ENCODE data around the gene DENND1B.

DNA sequence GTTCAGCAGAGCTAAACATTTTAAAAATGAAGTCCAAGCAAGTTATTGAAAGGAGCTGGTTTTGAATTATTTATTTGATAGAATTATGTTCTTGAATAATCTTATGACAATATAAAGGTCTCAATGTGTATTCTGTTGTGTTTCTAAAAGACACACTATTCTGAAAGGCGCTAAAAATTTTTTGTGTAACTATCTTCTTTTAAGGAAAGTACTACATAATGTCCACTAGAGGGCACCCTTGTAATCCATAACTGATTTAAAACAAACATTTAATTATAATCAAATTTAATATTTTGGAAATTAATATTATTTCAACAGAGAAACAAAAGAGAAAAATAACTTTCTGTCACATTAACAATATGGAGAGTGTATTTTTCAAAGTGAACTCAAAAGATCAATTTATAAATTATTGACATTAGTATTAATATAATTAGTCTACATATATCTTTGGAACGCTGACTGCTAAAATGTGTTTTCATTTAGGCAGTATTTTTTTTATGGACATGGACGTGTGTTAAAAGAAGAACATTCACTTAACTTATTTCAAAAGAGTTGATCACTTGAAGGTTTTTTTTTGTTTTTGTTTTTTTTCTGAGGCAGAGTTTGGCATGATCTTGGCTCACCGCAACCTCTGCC lies 248.4 kb downstream of the DENND1B start:
- TF ChIP-seq CTCF (IDR thresholded peaks at IDR 0.05; ENCODE audit: borderline replicate concordance, extremely low read depth, low read length, poor library complexity, severe bottlenecking) = peak; percentile 62
- TF ChIP-seq EZH2 (IDR thresholded peaks at IDR 0.05; ENCODE audit: borderline replicate concordance, low read depth, low read length, severe bottlenecking) = no peak
